Gastroesophageal sphincter (tissue), 4 donors: ENCODE results near the gene GP5. TPM values are rescaled to one million over a fixed set of nuclear protein-coding genes. Genes with fewer than 3 reads are reported as not detected.

Experiments
- ATAC-seq: fragments of 150-250 bp; one replicate; pipeline ENCODE4 v1.9.1; 2016; ENCODE audit warnings: mild to moderate bottlenecking, moderate library complexity
- H3K27ac ChIP-seq, 4 donors: fragments of 200-600 bp; sonication (generic) in 3 of 4; 1 replicate in 3 of 4; 2 replicates in 1 of 4; pipeline ENCODE4 v1.5.1; 2016 to 2019
- H3K27me3 ChIP-seq: fragments of 200-600 bp; sonication (generic); one replicate; pipeline ENCODE4 v1.5.1; 2019
- H3K36me3 ChIP-seq, 2 donors: fragments of 200-600 bp; sonication (generic); one replicate each; pipeline ENCODE4 v1.5.1; 2019; ENCODE audit warnings: control low read depth in 1 of 2
- H3K4me1 ChIP-seq, 3 donors: fragments of 200-600 bp; sonication (generic); 1 replicate in 2 of 3; 2 replicates in 1 of 3; pipeline ENCODE4 v1.5.1; 2016 to 2019; ENCODE audit warnings: control low read depth in 2 of 3
- H3K4me3 ChIP-seq, 2 donors: fragments of 200-600 bp; sonication (generic); one replicate each; pipeline ENCODE4 v1.5.1; 2019; ENCODE audit warnings: mild to moderate bottlenecking in 1 of 2, moderate library complexity in 1 of 2
- H3K9me3 ChIP-seq, 3 donors: fragments of 200-600 bp; sonication (generic); one replicate each; pipeline ENCODE4 v1.5.1; 2017 to 2019; ENCODE audit warnings: control low read depth in 2 of 3
- EP300 ChIP-seq: sonication (generic); formaldehyde crosslinking; IDR thresholded peaks from one replicate; pipeline ENCODE4 v1.6.1; 2017; ENCODE audit warnings: antibody characterized with exemption, mild to moderate bottlenecking
- POLR2A ChIP-seq, 2 donors: fragments of 450-650 bp; IDR thresholded peaks; one replicate each; pipeline ENCODE4 v1.6.1; 2017; ENCODE audit warnings: antibody characterized with exemption in 2 of 2, mild to moderate bottlenecking in 2 of 2, moderate library complexity in 1 of 2
- POLR2AphosphoS5 ChIP-seq: sonication (generic); formaldehyde crosslinking; IDR thresholded peaks from one replicate; pipeline ENCODE4 v1.6.1; 2017; ENCODE audit warnings: antibody characterized with exemption
- WGBS, 2 donors: methylation state at CpG; one replicate each; pipeline ENCODE4 v1.1.5; 2018; ENCODE audit warnings: low coverage in 1 of 2; 5-methylcytosine and 5-hydroxymethylcytosine counted together
- total RNA-seq, 4 donors: library from RNA; depleted of rRNA; stranded (reverse); fragments of >200 nt; gene quantifications; one replicate each; pipeline ENCODE4 v1.1.0, GENCODE V29; 2016
- TF ChIP-seq, protein P1 (sequence below), 4 experiments: fragments of 200-600 bp in 2 of 4; fragments of 450-650 bp in 2 of 4; sonication (generic) in 1 of 4; IDR thresholded peaks; one replicate each; pipeline ENCODE4 v1.5.1; 2017 to 2019; ENCODE audit warnings: antibody characterized with exemption in 4 of 4, mild to moderate bottlenecking in 2 of 4, moderate library complexity in 2 of 4

GP5 gene
- total RNA-seq, 4 donors from 2014 or later = 0.31 TPM; not detected in 3

DNA sequence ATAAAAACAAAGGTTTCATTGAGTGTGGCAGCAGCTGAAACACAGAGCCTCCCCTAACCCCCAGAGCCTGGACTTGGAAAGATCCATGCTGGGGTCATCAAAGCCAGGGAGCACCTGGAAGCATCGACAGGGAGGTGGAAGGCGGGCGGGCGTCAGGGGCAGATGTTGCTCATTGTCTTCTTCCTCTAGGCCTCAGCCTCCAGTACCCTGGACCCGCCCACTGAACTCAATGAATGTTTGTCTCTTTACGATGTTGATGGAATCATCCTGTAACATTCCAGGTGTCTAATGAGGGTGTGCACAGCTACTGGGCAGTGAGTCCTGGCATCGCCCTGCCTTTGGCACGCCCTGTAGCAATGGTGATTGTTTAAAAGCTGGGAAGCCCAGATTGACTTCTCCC is 9.8 kb downstream of the GP5 start:
- H3K27me3 ChIP-seq = peaks cover 23% of the 10 kb centered on the region
- H3K4me3 ChIP-seq = no peak overlapping the region
- WGBS, 2 donors = 90 to 92% methylated on average over 4 to 7 of the region's 8 CpGs
- ATAC-seq = no peak
- TF ChIP-seq, protein P1, sequence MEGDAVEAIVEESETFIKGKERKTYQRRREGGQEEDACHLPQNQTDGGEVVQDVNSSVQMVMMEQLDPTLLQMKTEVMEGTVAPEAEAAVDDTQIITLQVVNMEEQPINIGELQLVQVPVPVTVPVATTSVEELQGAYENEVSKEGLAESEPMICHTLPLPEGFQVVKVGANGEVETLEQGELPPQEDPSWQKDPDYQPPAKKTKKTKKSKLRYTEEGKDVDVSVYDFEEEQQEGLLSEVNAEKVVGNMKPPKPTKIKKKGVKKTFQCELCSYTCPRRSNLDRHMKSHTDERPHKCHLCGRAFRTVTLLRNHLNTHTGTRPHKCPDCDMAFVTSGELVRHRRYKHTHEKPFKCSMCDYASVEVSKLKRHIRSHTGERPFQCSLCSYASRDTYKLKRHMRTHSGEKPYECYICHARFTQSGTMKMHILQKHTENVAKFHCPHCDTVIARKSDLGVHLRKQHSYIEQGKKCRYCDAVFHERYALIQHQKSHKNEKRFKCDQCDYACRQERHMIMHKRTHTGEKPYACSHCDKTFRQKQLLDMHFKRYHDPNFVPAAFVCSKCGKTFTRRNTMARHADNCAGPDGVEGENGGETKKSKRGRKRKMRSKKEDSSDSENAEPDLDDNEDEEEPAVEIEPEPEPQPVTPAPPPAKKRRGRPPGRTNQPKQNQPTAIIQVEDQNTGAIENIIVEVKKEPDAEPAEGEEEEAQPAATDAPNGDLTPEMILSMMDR (IDR thresholded peaks at IDR 0.05) = no peak
- H3K9me3 ChIP-seq = peaks cover 0 to 12% (median 0%) of the 10 kb centered on the region in 3 donors
- H3K36me3 ChIP-seq = no peaks in the 10 kb centered on the region
- H3K4me1 ChIP-seq = no peaks in the 10 kb centered on the region
- H3K27ac ChIP-seq = no peak overlapping the region

DNA sequence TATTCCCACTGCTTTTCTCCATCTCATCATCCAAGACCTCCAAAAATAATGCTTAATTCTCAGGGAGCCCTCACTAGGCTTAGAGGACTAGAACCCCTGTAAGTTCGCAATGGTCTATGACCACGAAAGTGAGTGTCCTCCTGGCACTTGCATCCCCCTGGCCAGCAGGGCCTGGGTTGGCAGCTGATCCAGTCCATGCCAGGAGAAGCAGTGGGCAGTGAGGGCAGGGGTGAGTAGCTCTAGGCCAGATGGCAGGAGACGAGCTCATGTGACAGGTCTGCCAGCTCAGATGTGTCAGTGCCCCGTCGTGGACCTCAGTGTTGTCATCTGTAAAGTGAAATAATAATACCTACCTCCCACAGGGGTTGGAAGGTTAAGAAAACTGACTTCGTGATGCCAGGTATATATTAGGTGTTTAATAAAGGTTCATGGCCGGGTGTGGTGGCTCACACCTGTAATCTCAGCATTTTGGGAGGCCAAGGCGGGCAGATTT is 11.1 kb downstream of the GP5 start:
- no peaks in the 10 kb centered on the region for H3K36me3 ChIP-seq
- no peak overlapping the region for H3K4me3 ChIP-seq
- WGBS, 2 donors = 92 to 100% methylated on average over 1 to 4 of the region's 8 CpGs
- no peaks in the 10 kb centered on the region for H3K4me1 ChIP-seq
- no peak overlapping the region for H3K27ac ChIP-seq
- H3K27me3 ChIP-seq = peaks cover 20% of the 10 kb centered on the region
- ATAC-seq = no peak
- H3K9me3 ChIP-seq = peaks cover 0 to 12% (median 0%) of the 10 kb centered on the region in 3 donors
- TF ChIP-seq EP300 (no peak), POLR2AphosphoS5 (no peak), POLR2A (IDR thresholded peaks at IDR 0.05) (no peak)
- TF ChIP-seq, protein P1 (IDR thresholded peaks at IDR 0.05) = no peak

DNA sequence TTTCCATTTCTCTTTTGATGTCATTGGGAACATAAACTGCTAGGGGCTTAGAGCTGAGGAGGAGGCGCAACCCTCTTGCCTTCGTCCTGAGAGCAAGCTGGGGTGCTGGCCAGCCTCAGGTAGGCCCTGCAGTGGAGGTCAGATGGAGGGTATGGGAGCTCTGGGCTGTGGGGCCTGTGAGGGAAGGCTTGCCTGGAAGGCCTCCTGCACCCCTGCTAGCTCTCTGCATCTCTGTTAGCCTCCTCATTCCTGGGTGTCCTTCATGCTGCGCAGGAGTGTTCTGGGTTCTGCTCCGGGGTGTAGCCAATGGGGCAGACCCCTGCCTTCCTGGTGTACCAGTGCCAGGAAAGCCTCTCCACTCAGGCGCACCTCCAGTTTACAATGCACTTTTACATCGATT is 11.8 kb downstream of the GP5 start:
- 91 to 96% methylated on average over 3 to 4 of the region's 6 CpGs for WGBS, 2 donors

DNA sequence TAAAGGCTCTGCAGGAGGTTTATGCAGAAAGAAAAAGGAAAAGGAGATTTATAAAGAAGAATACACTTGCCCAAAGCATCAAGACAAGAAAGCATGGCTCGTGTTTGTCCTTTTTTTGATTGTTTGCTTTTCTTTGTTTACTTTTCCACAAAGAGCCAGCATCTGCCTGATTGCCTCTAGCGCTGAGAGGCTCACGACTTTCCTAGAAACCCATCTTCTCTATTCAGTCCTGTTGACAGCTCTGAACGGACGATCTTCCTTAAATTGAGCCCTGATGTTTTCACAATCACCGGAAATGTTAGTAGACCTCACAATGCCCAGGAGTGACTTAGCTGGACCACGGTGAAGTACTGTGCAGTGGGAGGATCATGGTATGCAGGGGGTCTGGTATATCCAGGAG is 12.4 kb downstream of the GP5 start:
- 48 to 71% methylated on average over 2 to 6 of the region's 7 CpGs for WGBS, 2 donors
- TF ChIP-seq, protein P1 (IDR thresholded peaks at IDR 0.05) = no peak
- TF ChIP-seq POLR2A (IDR thresholded peaks at IDR 0.05) = no peak
- TF ChIP-seq POLR2AphosphoS5 = no peak
- TF ChIP-seq EP300 = no peak
- Histone ChIP-seq H3K36me3 (no peaks in the 10 kb centered on the region), H3K4me3 (no peak overlapping the region), H3K9me3 (peaks cover 0 to 11% (median 0%) of the 10 kb centered on the region in 3 donors), H3K27me3 (peaks cover 21% of the 10 kb centered on the region), H3K27ac (no peak overlapping the region), H3K4me1 (no peaks in the 10 kb centered on the region)
- no peak for ATAC-seq

More for the DNA sequence above, 11.8 kb downstream of the GP5 start:
- no peaks in the 10 kb centered on the region for H3K4me1 ChIP-seq
- H3K27ac ChIP-seq = no peak overlapping the region
- no peaks in the 10 kb centered on the region for H3K36me3 ChIP-seq
- no peak overlapping the region for H3K4me3 ChIP-seq
- H3K9me3 ChIP-seq = peaks cover 0 to 12% (median 0%) of the 10 kb centered on the region in 3 donors
- TF ChIP-seq POLR2A (IDR thresholded peaks at IDR 0.05) = no peak
- no peak for TF ChIP-seq EP300
- TF ChIP-seq, protein P1 (IDR thresholded peaks at IDR 0.05) = no peak
- no peak for TF ChIP-seq POLR2AphosphoS5
- peaks cover 20% of the 10 kb centered on the region for H3K27me3 ChIP-seq
- no peak for ATAC-seq

DNA sequence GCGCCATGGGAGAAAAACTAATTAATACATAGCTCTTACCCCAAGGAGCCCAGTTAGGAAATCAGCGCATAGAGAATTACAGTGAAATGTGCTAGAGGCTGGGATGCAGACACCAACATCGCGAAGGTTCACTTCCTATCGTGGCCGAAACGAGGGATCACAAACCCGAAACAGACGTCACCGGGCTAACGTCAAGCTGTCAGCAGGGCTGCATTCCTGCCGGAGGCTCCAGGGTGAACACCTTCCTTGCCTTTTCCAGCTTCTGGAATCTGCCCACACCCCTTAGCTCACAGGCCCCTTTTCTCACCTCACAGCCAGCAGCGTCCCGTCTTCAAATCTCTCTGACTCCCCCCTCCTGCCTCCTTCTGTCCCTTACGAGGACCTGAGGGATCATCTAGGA is 13.0 kb downstream of the GP5 start:
- H3K27me3 ChIP-seq = peaks cover 27% of the 10 kb centered on the region
- H3K9me3 ChIP-seq = peaks cover 0 to 5% (median 0%) of the 10 kb centered on the region in 3 donors
- H3K36me3 ChIP-seq = no peaks in the 10 kb centered on the region
- WGBS, 2 donors = 79 to 87% methylated on average over 10 to 13 of the region's 15 CpGs
- H3K27ac ChIP-seq = no peak overlapping the region
- ATAC-seq = no peak
- no peak overlapping the region for H3K4me3 ChIP-seq
- H3K4me1 ChIP-seq = no peaks in the 10 kb centered on the region
- no peak for TF ChIP-seq POLR2AphosphoS5
